SK-N-SH (cell line): ENCODE data around the gene CCNA1. TPM values are rescaled to one million over a fixed set of nuclear protein-coding genes. Genes with fewer than 3 reads are reported as not detected.

ENCODE experiments used
- CTCF ChIA-PET: fragments of 300-600, 350-600 bp; formaldehyde crosslinking; extraction: SDS; loops from one replicate; lab custom pipeline; 2021; lab: Yijun Ruan, JAX
- POLR2A ChIA-PET: fragments of 350-600 bp; sonication (Branson Sonifier 250); formaldehyde crosslinking; extraction: SDS; loops from one replicate; lab custom pipeline; 2020; ENCODE audit warnings: antibody characterized with exemption, inconsistent platforms; lab: Yijun Ruan, JAX
- DNase-seq: peaks from one replicate; pipeline ENCODE4 v3.0.0; 2012
- H2AFZ ChIP-seq: fragments of 200-600 bp; sonication (generic); 2 replicates; pipeline ENCODE4 v1.8.1; 2016; ENCODE audit warnings: antibody characterized with exemption, mild to moderate bottlenecking, low read depth
- H3F3A ChIP-seq: fragments of 200-600 bp; sonication (generic); replicated peaks from 2 replicates; pipeline ENCODE3; 2016; ENCODE audit warnings: antibody characterized with exemption, mild to moderate bottlenecking; ENCODE audit not compliant: insufficient read depth
- H3K27ac ChIP-seq, 2 experiments: fragments of 200-500 bp in 1 of 2; fragments of 200-600 bp in 1 of 2; sonication (Bioruptor generic) in 1 of 2; sonication (generic), shearing (Covaris generic) in 1 of 2; 2 replicates each; pipeline versions ENCODE4 v1.5.1 to v1.6.1; 2014 to 2016; ENCODE audit warnings: low read depth in 2 of 2, inconsistent platforms in 1 of 2, low read length in 1 of 2, mild to moderate bottlenecking in 1 of 2, mixed read lengths in 1 of 2
- H3K27me3 ChIP-seq: fragments of 200-600 bp; sonication (generic), shearing (Covaris generic); 2 replicates; pipeline ENCODE4 v1.6.1; 2016; ENCODE audit warnings: mixed run types; ENCODE audit not compliant: insufficient read depth
- H3K36me3 ChIP-seq, 2 experiments: fragments of 200-500 bp in 1 of 2; fragments of 200-600 bp in 1 of 2; sonication (Bioruptor generic) in 1 of 2; sonication (generic) in 1 of 2; replicated peaks in 1 of 2; 2 replicates each; pipeline versions ENCODE3 to v1.5.1; 2014 to 2016; ENCODE audit warnings: low read length in 1 of 2, mild to moderate bottlenecking in 1 of 2; ENCODE audit not compliant: insufficient read depth in 2 of 2, control insufficient read depth in 1 of 2
- H3K4me1 ChIP-seq, 2 experiments: fragments of 200-500 bp in 1 of 2; fragments of 200-600 bp in 1 of 2; sonication (Bioruptor generic) in 1 of 2; sonication (generic), shearing (Covaris generic) in 1 of 2; 2 replicates each; pipeline versions ENCODE4 v1.5.1 to v1.6.1; 2014 to 2016; ENCODE audit warnings: low read depth in 1 of 2, low read length in 1 of 2, mixed run types in 1 of 2; ENCODE audit not compliant: insufficient read depth in 2 of 2, control insufficient read depth in 1 of 2
- H3K4me2 ChIP-seq: fragments of 200-600 bp; sonication (generic), shearing (Covaris generic); 2 replicates; pipeline ENCODE4 v1.6.1; 2017; ENCODE audit warnings: mixed run types
- H3K4me3 ChIP-seq, 2 experiments: fragments of 200-500 bp in 1 of 2; fragments of 200-600 bp in 1 of 2; sonication (Bioruptor generic) in 1 of 2; sonication (generic), shearing (Covaris generic) in 1 of 2; 2 replicates each; pipeline versions ENCODE4 v1.5.1 to v1.8.1; 2014 to 2016; ENCODE audit warnings: low read depth in 2 of 2, inconsistent platforms in 1 of 2, low read length in 1 of 2, mild to moderate bottlenecking in 1 of 2, mixed read lengths in 1 of 2, moderate library complexity in 1 of 2
- H3K79me2 ChIP-seq: fragments of 200-600 bp; sonication (generic); 2 replicates; pipeline ENCODE4 v1.8.1; 2017; ENCODE audit warnings: mild to moderate bottlenecking; ENCODE audit not compliant: insufficient read depth
- H3K9ac ChIP-seq: fragments of 200-600 bp; sonication (generic); 2 replicates; pipeline ENCODE4 v1.6.1; 2017; ENCODE audit warnings: mixed run types
- H3K9me2 ChIP-seq: fragments of 200-600 bp; sonication (generic); 2 replicates; pipeline ENCODE4 v1.6.1; 2017; ENCODE audit warnings: mixed run types
- H3K9me3 ChIP-seq: fragments of 200-600 bp; sonication (generic); 2 replicates; pipeline ENCODE4 v1.6.1; 2017; ENCODE audit warnings: mixed run types, mild to moderate bottlenecking, moderate library complexity
- H4K20me1 ChIP-seq: fragments of 200-600 bp; sonication (generic); 2 replicates; pipeline ENCODE4 v1.6.1; 2017; ENCODE audit warnings: mild to moderate bottlenecking, mixed run types; ENCODE audit not compliant: insufficient read depth
- CHD2 ChIP-seq: fragments of 150-350 bp; IDR thresholded peaks from 2 replicates; pipeline ENCODE4 v1.6.1; 2018; ENCODE audit warnings: low read length; ENCODE audit not compliant: partially characterized antibody
- ELF1 ChIP-seq: IDR thresholded peaks from 2 replicates; pipeline ENCODE4 v1.4.0; 2012
- FOXJ3 ChIP-seq: sonication (generic); formaldehyde crosslinking; IDR thresholded peaks from 2 replicates; pipeline ENCODE4 v1.5.1; 2020; ENCODE audit warnings: mild to moderate bottlenecking, missing genetic modification reagents
- JUND ChIP-seq: IDR thresholded peaks from 2 replicates; pipeline ENCODE4 v1.4.0; 2012
- MEF2A ChIP-seq: IDR thresholded peaks from 2 replicates; pipeline ENCODE4 v1.4.0; 2012; ENCODE audit warnings: low read depth, borderline replicate concordance
- MXI1 ChIP-seq: IDR thresholded peaks from 2 replicates; pipeline ENCODE4 v1.6.1; 2012; ENCODE audit warnings: mild to moderate bottlenecking, low read depth, low read length, improper control_type of control experiment
- NRF1 ChIP-seq: IDR thresholded peaks from 2 replicates; pipeline ENCODE4 v1.6.1; 2012; ENCODE audit warnings: low read depth, mild to moderate bottlenecking, low read length
- POLR2AphosphoS5 ChIP-seq: IDR thresholded peaks from 2 replicates; pipeline ENCODE4 v1.6.1; 2012; ENCODE audit warnings: low read depth, low read length
- REST ChIP-seq: IDR thresholded peaks from 2 replicates; pipeline ENCODE4 v1.6.1; 2012; ENCODE audit warnings: mild to moderate bottlenecking, low read depth, low read length, moderate library complexity
- RFX5 ChIP-seq: IDR thresholded peaks from 2 replicates; pipeline ENCODE4 v1.6.1; 2012; ENCODE audit warnings: mild to moderate bottlenecking, improper control_type of control experiment, low read length
- RXRA ChIP-seq: IDR thresholded peaks from 2 replicates; pipeline ENCODE4 v1.4.0; 2012; ENCODE audit warnings: low read depth, mild to moderate bottlenecking, borderline replicate concordance
- SMC3 ChIP-seq: IDR thresholded peaks from 2 replicates; pipeline ENCODE4 v1.6.1; 2012; ENCODE audit warnings: low read depth, low read length, improper control_type of control experiment
- TEAD4 ChIP-seq: IDR thresholded peaks from 2 replicates; pipeline ENCODE4 v1.4.0; 2012; ENCODE audit warnings: mild to moderate bottlenecking, borderline replicate concordance; ENCODE audit not compliant: insufficient read depth
- ZBTB33 ChIP-seq: IDR thresholded peaks from 2 replicates; pipeline ENCODE4 v1.4.0; 2012; ENCODE audit warnings: low read depth, borderline replicate concordance
- WGBS: methylation state at CpG from one replicate; pipeline ENCODE4 v1.1.6; 2017; ENCODE audit warnings: low lambda C conversion rate; 5-methylcytosine and 5-hydroxymethylcytosine counted together
- polyA plus RNA-seq, 3 experiments: library from polyadenylated mRNA; depleted of rRNA; stranded (reverse); fragments of >200 nt; gene quantifications; 2 replicates each; pipeline ENCODE4 v1.2.3, GENCODE V29; 2012
- TF ChIP-seq, protein P1 (sequence below): IDR thresholded peaks from 2 replicates; pipeline ENCODE4 v1.4.0; 2012; ENCODE audit warnings: low read depth
- TF ChIP-seq, protein P2 (sequence below): IDR thresholded peaks from 2 replicates; pipeline ENCODE4; 2012
- TF ChIP-seq, protein P3 (sequence below): IDR thresholded peaks from 2 replicates; pipeline ENCODE4 v1.4.0; 2012; ENCODE audit warnings: low read depth, borderline replicate concordance

Gene CCNA1
- polyA plus RNA-seq, 1 of the 3 experiments (the other 2 are of a cell fraction): 0.23 TPM

GRCh38 chr13:36445278-36445677, 13.0 kb downstream of the CCNA1 start:
- CTCF ChIA-PET: interaction anchor here (1.0 to 1.3 kb wide), 2 partner anchors 8 to 25 kb away, joined by 3 read pairs; no protein-coding TSS in a partner anchor

More at GRCh38 chr13:36445278-36445677, 13.0 kb downstream of the CCNA1 start:
- POLR2A ChIA-PET: no interaction called here
- no peak overlapping the region for H3K9ac ChIP-seq
- no peak overlapping the region for H3K27ac ChIP-seq
- no peak overlapping the region for H2AFZ ChIP-seq
- no peaks in the 10 kb centered on the region for H3K79me2 ChIP-seq
- H4K20me1 ChIP-seq: no peaks in the 10 kb centered on the region
- no peak for DNase-seq
- no peaks in the 10 kb centered on the region for H3F3A ChIP-seq
- 35% methylated on average over 5 of the region's 5 CpGs for WGBS
- H3K36me3 ChIP-seq: no peaks in the 10 kb centered on the region
- H3K4me3 ChIP-seq: no peak overlapping the region
- TF ChIP-seq, protein P1, sequence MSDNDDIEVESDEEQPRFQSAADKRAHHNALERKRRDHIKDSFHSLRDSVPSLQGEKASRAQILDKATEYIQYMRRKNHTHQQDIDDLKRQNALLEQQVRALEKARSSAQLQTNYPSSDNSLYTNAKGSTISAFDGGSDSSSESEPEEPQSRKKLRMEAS: no peak
- TF ChIP-seq JUND (no peak), REST (no peak), RXRA (no peak), ZBTB33 (no peak), POLR2AphosphoS5 (no peak), FOXJ3 (no peak), CHD2 (no peak), SMC3 (no peak), ELF1 (no peak), MEF2A (no peak), MXI1 (no peak), TEAD4 (no peak), NRF1 (no peak), RFX5 (no peak)
- TF ChIP-seq, protein P2, sequence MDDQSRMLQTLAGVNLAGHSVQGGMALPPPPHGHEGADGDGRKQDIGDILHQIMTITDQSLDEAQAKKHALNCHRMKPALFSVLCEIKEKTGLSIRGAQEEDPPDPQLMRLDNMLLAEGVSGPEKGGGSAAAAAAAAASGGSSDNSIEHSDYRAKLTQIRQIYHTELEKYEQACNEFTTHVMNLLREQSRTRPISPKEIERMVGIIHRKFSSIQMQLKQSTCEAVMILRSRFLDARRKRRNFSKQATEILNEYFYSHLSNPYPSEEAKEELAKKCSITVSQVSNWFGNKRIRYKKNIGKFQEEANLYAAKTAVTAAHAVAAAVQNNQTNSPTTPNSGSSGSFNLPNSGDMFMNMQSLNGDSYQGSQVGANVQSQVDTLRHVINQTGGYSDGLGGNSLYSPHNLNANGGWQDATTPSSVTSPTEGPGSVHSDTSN: no peak
- TF ChIP-seq, protein P3, sequence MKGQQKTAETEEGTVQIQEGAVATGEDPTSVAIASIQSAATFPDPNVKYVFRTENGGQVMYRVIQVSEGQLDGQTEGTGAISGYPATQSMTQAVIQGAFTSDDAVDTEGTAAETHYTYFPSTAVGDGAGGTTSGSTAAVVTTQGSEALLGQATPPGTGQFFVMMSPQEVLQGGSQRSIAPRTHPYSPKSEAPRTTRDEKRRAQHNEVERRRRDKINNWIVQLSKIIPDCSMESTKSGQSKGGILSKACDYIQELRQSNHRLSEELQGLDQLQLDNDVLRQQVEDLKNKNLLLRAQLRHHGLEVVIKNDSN: no peak
- TF ChIP-seq, all 33 proteins: peak for 0
- H3K4me2 ChIP-seq: no peak overlapping the region
- H3K4me1 ChIP-seq: peaks cover 0 to 6% of the 10 kb centered on the region in 2 experiments; a peak in 1 of 4 replicates
- H3K9me3 ChIP-seq: no peaks in the 10 kb centered on the region
- H3K9me2 ChIP-seq: no peaks in the 10 kb centered on the region
- peaks cover 8% of the 10 kb centered on the region; the same call in 1 of the 2 replicates for H3K27me3 ChIP-seq
